ENCODE measurements around the gene GNB1. TPM values are rescaled to one million over a fixed set of nuclear protein-coding genes. Genes with fewer than 3 reads are reported as not detected.

Gene GNB1
- total RNA-seq, 1 experiment from 2014 or later, result 339 TPM

DNA sequence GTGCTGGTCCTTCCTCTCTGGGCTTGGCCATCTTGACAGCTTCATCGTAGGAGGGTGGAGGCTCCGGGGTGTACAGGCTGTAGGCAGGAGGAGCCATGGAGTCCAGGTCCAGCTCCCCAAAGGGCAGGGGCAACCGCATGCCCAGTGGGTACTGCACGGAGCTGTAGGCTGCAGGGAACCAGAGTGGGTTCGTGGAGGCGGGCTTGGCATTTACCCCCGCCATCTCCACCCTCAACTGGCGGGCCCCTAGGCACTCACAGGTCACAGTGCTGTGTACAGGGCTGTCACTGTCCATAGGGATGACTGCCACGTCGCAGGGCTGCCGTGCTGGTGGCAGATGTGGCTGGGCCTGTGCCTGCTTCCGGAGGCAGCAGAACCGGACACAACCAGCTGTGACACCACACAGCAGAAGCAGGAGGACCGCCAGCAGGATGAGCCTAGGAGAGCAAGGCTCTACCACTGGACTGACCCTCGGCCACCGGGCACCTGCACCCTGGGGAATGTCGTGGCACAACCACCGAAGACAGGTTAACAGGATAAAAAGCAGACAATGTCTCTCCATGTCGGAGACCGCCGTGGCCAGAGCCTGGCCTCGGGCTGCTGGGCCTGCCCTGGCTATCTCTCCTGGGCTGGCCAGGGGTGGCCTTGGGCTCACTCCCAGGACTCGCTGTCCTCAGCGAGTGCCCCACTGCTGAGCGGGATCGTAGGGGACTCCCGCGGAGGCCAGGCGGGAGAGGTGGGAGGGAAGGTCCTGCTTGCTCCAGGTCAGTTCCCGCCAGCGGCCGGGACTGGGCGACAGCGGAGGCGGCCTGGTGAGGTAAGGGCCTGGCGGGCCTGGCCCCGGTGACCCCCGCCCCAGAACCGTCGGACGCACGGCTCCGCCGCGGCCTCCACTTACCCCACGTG lies 27.4 kb upstream of the GNB1 start (continued):
- no peak for TF ChIP-seq HMGXB4 (CRISPR knock-in tag; IDR thresholded peaks at IDR 0.05)
- TF ChIP-seq, protein P1, sequence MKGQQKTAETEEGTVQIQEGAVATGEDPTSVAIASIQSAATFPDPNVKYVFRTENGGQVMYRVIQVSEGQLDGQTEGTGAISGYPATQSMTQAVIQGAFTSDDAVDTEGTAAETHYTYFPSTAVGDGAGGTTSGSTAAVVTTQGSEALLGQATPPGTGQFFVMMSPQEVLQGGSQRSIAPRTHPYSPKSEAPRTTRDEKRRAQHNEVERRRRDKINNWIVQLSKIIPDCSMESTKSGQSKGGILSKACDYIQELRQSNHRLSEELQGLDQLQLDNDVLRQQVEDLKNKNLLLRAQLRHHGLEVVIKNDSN (CRISPR knock-in tag; IDR thresholded peaks at IDR 0.05), result peak; percentile 58; the same call in 1 of the 2 replicates

- no peak for TF ChIP-seq JAZF1 (CRISPR knock-in tag; IDR thresholded peaks at IDR 0.05)
- no peak for TF ChIP-seq CBFB (CRISPR knock-in tag; IDR thresholded peaks at IDR 0.05; ENCODE audit: low read depth)
- no peak for TF ChIP-seq FOXJ3 (CRISPR knock-in tag; IDR thresholded peaks at IDR 0.05; ENCODE audit: borderline replicate concordance)
- TF ChIP-seq, protein P2, sequence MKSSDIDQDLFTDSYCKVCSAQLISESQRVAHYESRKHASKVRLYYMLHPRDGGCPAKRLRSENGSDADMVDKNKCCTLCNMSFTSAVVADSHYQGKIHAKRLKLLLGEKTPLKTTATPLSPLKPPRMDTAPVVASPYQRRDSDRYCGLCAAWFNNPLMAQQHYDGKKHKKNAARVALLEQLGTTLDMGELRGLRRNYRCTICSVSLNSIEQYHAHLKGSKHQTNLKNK (CRISPR knock-in tag; IDR thresholded peaks at IDR 0.05), result no peak
- TF ChIP-seq ZNF121 (CRISPR knock-in tag; IDR thresholded peaks at IDR 0.05), result no peak
- no peak for TF ChIP-seq ELF4 (CRISPR knock-in tag; IDR thresholded peaks at IDR 0.05; ENCODE audit: low read depth)
- TF ChIP-seq, protein P3, sequence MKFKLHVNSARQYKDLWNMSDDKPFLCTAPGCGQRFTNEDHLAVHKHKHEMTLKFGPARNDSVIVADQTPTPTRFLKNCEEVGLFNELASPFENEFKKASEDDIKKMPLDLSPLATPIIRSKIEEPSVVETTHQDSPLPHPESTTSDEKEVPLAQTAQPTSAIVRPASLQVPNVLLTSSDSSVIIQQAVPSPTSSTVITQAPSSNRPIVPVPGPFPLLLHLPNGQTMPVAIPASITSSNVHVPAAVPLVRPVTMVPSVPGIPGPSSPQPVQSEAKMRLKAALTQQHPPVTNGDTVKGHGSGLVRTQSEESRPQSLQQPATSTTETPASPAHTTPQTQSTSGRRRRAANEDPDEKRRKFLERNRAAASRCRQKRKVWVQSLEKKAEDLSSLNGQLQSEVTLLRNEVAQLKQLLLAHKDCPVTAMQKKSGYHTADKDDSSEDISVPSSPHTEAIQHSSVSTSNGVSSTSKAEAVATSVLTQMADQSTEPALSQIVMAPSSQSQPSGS (CRISPR knock-in tag; IDR thresholded peaks at IDR 0.05; ENCODE audit: borderline replicate concordance, low read depth), result no peak
- no peak for TF ChIP-seq ZNF219 (CRISPR knock-in tag; IDR thresholded peaks at IDR 0.05; ENCODE audit: borderline replicate concordance)
- TF ChIP-seq TEAD4 (CRISPR knock-in tag; IDR thresholded peaks at IDR 0.05), result no peak
- TF ChIP-seq, protein P4, sequence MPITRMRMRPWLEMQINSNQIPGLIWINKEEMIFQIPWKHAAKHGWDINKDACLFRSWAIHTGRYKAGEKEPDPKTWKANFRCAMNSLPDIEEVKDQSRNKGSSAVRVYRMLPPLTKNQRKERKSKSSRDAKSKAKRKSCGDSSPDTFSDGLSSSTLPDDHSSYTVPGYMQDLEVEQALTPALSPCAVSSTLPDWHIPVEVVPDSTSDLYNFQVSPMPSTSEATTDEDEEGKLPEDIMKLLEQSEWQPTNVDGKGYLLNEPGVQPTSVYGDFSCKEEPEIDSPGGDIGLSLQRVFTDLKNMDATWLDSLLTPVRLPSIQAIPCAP (CRISPR knock-in tag; IDR thresholded peaks at IDR 0.05), result no peak
- TF ChIP-seq ZNF138 (CRISPR knock-in tag; conservative IDR thresholded peaks at IDR 0.05), result no peak
- no peak for TF ChIP-seq ZNF416 (CRISPR knock-in tag; IDR thresholded peaks at IDR 0.05)
- no peak for TF ChIP-seq ZNF317 (CRISPR knock-in tag; IDR thresholded peaks at IDR 0.05; ENCODE audit: borderline replicate concordance, low read depth)
- TF ChIP-seq, protein P5, sequence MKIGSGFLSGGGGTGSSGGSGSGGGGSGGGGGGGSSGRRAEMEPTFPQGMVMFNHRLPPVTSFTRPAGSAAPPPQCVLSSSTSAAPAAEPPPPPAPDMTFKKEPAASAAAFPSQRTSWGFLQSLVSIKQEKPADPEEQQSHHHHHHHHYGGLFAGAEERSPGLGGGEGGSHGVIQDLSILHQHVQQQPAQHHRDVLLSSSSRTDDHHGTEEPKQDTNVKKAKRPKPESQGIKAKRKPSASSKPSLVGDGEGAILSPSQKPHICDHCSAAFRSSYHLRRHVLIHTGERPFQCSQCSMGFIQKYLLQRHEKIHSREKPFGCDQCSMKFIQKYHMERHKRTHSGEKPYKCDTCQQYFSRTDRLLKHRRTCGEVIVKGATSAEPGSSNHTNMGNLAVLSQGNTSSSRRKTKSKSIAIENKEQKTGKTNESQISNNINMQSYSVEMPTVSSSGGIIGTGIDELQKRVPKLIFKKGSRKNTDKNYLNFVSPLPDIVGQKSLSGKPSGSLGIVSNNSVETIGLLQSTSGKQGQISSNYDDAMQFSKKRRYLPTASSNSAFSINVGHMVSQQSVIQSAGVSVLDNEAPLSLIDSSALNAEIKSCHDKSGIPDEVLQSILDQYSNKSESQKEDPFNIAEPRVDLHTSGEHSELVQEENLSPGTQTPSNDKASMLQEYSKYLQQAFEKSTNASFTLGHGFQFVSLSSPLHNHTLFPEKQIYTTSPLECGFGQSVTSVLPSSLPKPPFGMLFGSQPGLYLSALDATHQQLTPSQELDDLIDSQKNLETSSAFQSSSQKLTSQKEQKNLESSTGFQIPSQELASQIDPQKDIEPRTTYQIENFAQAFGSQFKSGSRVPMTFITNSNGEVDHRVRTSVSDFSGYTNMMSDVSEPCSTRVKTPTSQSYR (CRISPR knock-in tag; IDR thresholded peaks at IDR 0.05), result no peak
- TF ChIP-seq, protein P6, sequence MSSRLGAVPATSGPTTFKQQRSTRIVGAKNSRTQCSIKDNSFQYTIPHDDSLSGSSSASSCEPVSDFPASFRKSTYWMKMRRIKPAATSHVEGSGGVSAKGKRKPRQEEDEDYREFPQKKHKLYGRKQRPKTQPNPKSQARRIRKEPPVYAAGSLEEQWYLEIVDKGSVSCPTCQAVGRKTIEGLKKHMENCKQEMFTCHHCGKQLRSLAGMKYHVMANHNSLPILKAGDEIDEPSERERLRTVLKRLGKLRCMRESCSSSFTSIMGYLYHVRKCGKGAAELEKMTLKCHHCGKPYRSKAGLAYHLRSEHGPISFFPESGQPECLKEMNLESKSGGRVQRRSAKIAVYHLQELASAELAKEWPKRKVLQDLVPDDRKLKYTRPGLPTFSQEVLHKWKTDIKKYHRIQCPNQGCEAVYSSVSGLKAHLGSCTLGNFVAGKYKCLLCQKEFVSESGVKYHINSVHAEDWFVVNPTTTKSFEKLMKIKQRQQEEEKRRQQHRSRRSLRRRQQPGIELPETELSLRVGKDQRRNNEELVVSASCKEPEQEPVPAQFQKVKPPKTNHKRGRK (CRISPR knock-in tag; IDR thresholded peaks at IDR 0.05; ENCODE audit: borderline replicate concordance), result no peak
- TF ChIP-seq HMGXB4 (CRISPR knock-in tag; IDR thresholded peaks at IDR 0.05), result no peak
- no peak for TF ChIP-seq OVOL2 (CRISPR knock-in tag; IDR thresholded peaks at IDR 0.05; ENCODE audit: borderline replicate concordance)
- TF ChIP-seq, protein P7, sequence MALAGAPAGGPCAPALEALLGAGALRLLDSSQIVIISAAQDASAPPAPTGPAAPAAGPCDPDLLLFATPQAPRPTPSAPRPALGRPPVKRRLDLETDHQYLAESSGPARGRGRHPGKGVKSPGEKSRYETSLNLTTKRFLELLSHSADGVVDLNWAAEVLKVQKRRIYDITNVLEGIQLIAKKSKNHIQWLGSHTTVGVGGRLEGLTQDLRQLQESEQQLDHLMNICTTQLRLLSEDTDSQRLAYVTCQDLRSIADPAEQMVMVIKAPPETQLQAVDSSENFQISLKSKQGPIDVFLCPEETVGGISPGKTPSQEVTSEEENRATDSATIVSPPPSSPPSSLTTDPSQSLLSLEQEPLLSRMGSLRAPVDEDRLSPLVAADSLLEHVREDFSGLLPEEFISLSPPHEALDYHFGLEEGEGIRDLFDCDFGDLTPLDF (CRISPR knock-in tag; IDR thresholded peaks at IDR 0.05), result no peak
- Mint-ChIP-seq H3K27me3 (ENCODE audit: low read depth) (no peaks in the 10 kb centered on the region), H3K27ac (no peak overlapping the region), H3K36me3 (no peaks in the 10 kb centered on the region), H3K4me1 (peaks cover 7% of the 10 kb centered on the region; the same call in 1 of the 2 replicates), H3K4me3 (peak overlapping the region; percentile 65), H3K9me3 (no peaks in the 10 kb centered on the region)
- CTCF ChIA-PET, result interaction anchor here (0.5 to 5.7 kb wide), 5 partner anchors 9 to 345 kb away, joined by 3 to 46 read pairs (median 6); no protein-coding TSS in a partner anchor
- POLR2A ChIA-PET, result no interaction called here
- DNase-seq (ENCODE audit: low spot score) (no peak), ATAC-seq (no peak)
Measured at GRCh38 chr1:1917304-1917976, 26.6 kb upstream of the GNB1 start.

Measured in WTC11 (cell line).